Measurements from ENCODE around the gene CREG2.

Gene CREG2

GRCh38 chr2:101387151-101387834 lies at the start of gene CREG2:
Gene CREG2 (minus strand): TSS chr2:101387503. CDS start chr2:101387457, 46 bp downstream.
- POLR2A ChIA-PET (ENCODE audit: low non-redundant PET): interaction anchor here (1.0 kb wide), 1 partner anchor 29 kb away, joined by 3 read pairs; no protein-coding TSS in a partner anchor
- peak; percentile 67 for DNase-seq (ENCODE audit: low spot score)
- TF ChIP-seq CTCF (conservative IDR thresholded peaks at IDR 0.05; ENCODE audit: low read depth): peak; percentile 75
- CTCF ChIA-PET: interaction anchor here (0.6 to 3.3 kb wide), 7 partner anchors 45 to 629 kb away, joined by 3 to 29 read pairs (median 3); no protein-coding TSS in a partner anchor
- peak within 1 kb of the TSS; percentile 48 for H3K27ac ChIP-seq

GRCh38 chr2:101435001-101435862 lies 47.9 kb upstream of the CREG2 start:
- ChIA-PET CTCF (interaction anchor here (0.7 kb wide), 1 partner anchor 121 kb away, joined by 3 read pairs; no protein-coding TSS in a partner anchor), POLR2A (ENCODE audit: low non-redundant PET) (no interaction called here)
- TF ChIP-seq CTCF (conservative IDR thresholded peaks at IDR 0.05; ENCODE audit: low read depth): no peak
- H3K27ac ChIP-seq: no peak overlapping the region
- no peak for DNase-seq (ENCODE audit: low spot score)

GRCh38 chr2:101433465-101433864 lies 46.2 kb upstream of the CREG2 start:
- TF ChIP-seq CTCF (conservative IDR thresholded peaks at IDR 0.05; ENCODE audit: low read depth): no peak
- ChIA-PET POLR2A (ENCODE audit: low non-redundant PET) (no interaction called here), CTCF (no interaction called here)
- no peak overlapping the region for H3K27ac ChIP-seq
- no peak for DNase-seq (ENCODE audit: low spot score)

- ChIA-PET CTCF (no interaction called here), POLR2A (ENCODE audit: low non-redundant PET) (no interaction called here)
- TF ChIP-seq CTCF (conservative IDR thresholded peaks at IDR 0.05; ENCODE audit: low read depth): no peak
- DNase-seq (ENCODE audit: low spot score): no peak
- H3K27ac ChIP-seq: no peak overlapping the region; the same call in 1 of the 2 replicates
Observed at GRCh38 chr2:101432411-101433181, 45.3 kb upstream of the CREG2 start.

GRCh38 chr2:101431486-101431885 lies 44.2 kb upstream of the CREG2 start:
- H3K27ac ChIP-seq: no peak overlapping the region
- CTCF ChIA-PET: interaction anchor here (1.1 kb wide), 1 partner anchor 13 kb away, joined by 3 read pairs; no protein-coding TSS in a partner anchor
- DNase-seq (ENCODE audit: low spot score): no peak
- POLR2A ChIA-PET (ENCODE audit: low non-redundant PET): no interaction called here
- TF ChIP-seq CTCF (conservative IDR thresholded peaks at IDR 0.05; ENCODE audit: low read depth): no peak

GRCh38 chr2:101430156-101430555 lies 42.9 kb upstream of the CREG2 start:
- CTCF ChIA-PET: no interaction called here
- POLR2A ChIA-PET (ENCODE audit: low non-redundant PET): no interaction called here
- H3K27ac ChIP-seq: no peak overlapping the region
- no peak for DNase-seq (ENCODE audit: low spot score)
- TF ChIP-seq CTCF (conservative IDR thresholded peaks at IDR 0.05; ENCODE audit: low read depth): no peak
